Smooth muscle cell (in vitro differentiated cells): ENCODE results near the gene KCNIP1. TPM values are rescaled to one million over a fixed set of nuclear protein-coding genes. Genes with fewer than 3 reads are reported as not detected.

Experiments used
- DNase-seq: peaks from one replicate; lab custom pipeline; 2025; ENCODE audit not compliant: unreplicated experiment; lab: John Stamatoyannopoulos, UW
- H2AFZ ChIP-seq: fragments of 200-600 bp; sonication (generic); 2 replicates; pipeline ENCODE4 v1.6.0; 2016; ENCODE audit warnings: antibody characterized with exemption, low read depth, mild to moderate bottlenecking
- H3F3A ChIP-seq: fragments of 200-600 bp; sonication (generic); 2 replicates; pipeline ENCODE4 v1.6.0; 2017; ENCODE audit warnings: antibody characterized with exemption, low read depth
- H3K27ac ChIP-seq: fragments of 200-600 bp; sonication (generic); 2 replicates; pipeline ENCODE4 v1.5.1; 2016; ENCODE audit warnings: low read depth, mild to moderate bottlenecking
- H3K27me3 ChIP-seq: fragments of 200-600 bp; sonication (generic); 2 replicates; pipeline ENCODE4 v1.6.1; 2016; ENCODE audit warnings: low read depth, mild to moderate bottlenecking
- H3K36me3 ChIP-seq: fragments of 200-600 bp; sonication (generic); 2 replicates; pipeline ENCODE4 v1.5.1; 2016; ENCODE audit warnings: low read depth
- H3K4me1 ChIP-seq: fragments of 200-600 bp; sonication (generic); 2 replicates; pipeline ENCODE4 v1.5.1; 2016; ENCODE audit warnings: low read depth
- H3K4me2 ChIP-seq: fragments of 200-600 bp; sonication (generic); 2 replicates; pipeline ENCODE4 v1.6.0; 2016; ENCODE audit warnings: mild to moderate bottlenecking
- H3K4me3 ChIP-seq: fragments of 200-600 bp; sonication (generic); 2 replicates; pipeline ENCODE4 v1.5.1; 2016; ENCODE audit warnings: mild to moderate bottlenecking
- H3K79me2 ChIP-seq: fragments of 200-600 bp; sonication (generic); 2 replicates; pipeline ENCODE4 v1.6.0; 2016; ENCODE audit warnings: low read depth, mild to moderate bottlenecking
- H3K9ac ChIP-seq: fragments of 200-600 bp; sonication (generic); 2 replicates; pipeline ENCODE4 v1.6.0; 2016; ENCODE audit warnings: low read depth
- H3K9me3 ChIP-seq: fragments of 200-600 bp; sonication (generic); replicated peaks from 2 replicates; pipeline ENCODE4 v1.5.1; 2016; ENCODE audit warnings: low read depth
- H4K20me1 ChIP-seq: fragments of 200-600 bp; sonication (generic); 2 replicates; pipeline ENCODE4 v1.6.0; 2016; ENCODE audit warnings: low read depth
- WGBS: methylation state at CpG from one replicate; pipeline ENCODE4 v1.1.7; 2016; ENCODE audit warnings: low lambda C conversion rate; 5-methylcytosine and 5-hydroxymethylcytosine counted together
- polyA plus RNA-seq: library from polyadenylated mRNA; unstranded; fragments of >200 nt; fragmentation: Nextera tagmentation; extraction: Ambion mirVana; gene quantifications from 2 replicates; pipeline ENCODE4 v1.2.1, GENCODE V29; 2016
- total RNA-seq: library from RNA; depleted of rRNA; stranded (reverse); fragments of >200 nt; gene quantifications from 2 replicates; pipeline ENCODE4 v1.2.3, GENCODE V29; 2014
- TF ChIP-seq, protein P1 (sequence below): fragments of 200-600 bp; sonication (generic); IDR thresholded peaks from 2 replicates; pipeline ENCODE4 v1.5.1; 2017; ENCODE audit warnings: borderline replicate concordance, mild to moderate bottlenecking, antibody characterized with exemption; ENCODE audit not compliant: insufficient read depth, poor library complexity, severe bottlenecking

Gene KCNIP1
- total and polyA plus RNA-seq, 2 experiments from 2014 or later: 0.50 TPM; not detected in 1

- WGBS: 84% methylated on average over 3 of the region's 3 CpGs
- no peak for DNase-seq
- Histone ChIP-seq H3K9ac (no peak overlapping the region), H2AFZ (no peak overlapping the region), H3K9me3 (no peaks in the 10 kb centered on the region), H3K79me2 (no peaks in the 10 kb centered on the region), H4K20me1 (no peaks in the 10 kb centered on the region), H3K4me3 (no peak overlapping the region), H3K4me2 (no peak overlapping the region), H3K27me3 (no peaks in the 10 kb centered on the region), H3K36me3 (no peaks in the 10 kb centered on the region), H3F3A (no peaks in the 10 kb centered on the region), H3K27ac (no peak overlapping the region), H3K4me1 (no peaks in the 10 kb centered on the region)
- TF ChIP-seq, protein P1, sequence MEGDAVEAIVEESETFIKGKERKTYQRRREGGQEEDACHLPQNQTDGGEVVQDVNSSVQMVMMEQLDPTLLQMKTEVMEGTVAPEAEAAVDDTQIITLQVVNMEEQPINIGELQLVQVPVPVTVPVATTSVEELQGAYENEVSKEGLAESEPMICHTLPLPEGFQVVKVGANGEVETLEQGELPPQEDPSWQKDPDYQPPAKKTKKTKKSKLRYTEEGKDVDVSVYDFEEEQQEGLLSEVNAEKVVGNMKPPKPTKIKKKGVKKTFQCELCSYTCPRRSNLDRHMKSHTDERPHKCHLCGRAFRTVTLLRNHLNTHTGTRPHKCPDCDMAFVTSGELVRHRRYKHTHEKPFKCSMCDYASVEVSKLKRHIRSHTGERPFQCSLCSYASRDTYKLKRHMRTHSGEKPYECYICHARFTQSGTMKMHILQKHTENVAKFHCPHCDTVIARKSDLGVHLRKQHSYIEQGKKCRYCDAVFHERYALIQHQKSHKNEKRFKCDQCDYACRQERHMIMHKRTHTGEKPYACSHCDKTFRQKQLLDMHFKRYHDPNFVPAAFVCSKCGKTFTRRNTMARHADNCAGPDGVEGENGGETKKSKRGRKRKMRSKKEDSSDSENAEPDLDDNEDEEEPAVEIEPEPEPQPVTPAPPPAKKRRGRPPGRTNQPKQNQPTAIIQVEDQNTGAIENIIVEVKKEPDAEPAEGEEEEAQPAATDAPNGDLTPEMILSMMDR: no peak
Measured at GRCh38 chr5:170722316-170722715, 218.5 kb downstream of the KCNIP1 start.

- Histone ChIP-seq H2AFZ (no peak overlapping the region), H3K36me3 (no peaks in the 10 kb centered on the region), H3K4me1 (no peaks in the 10 kb centered on the region), H3K27ac (no peak overlapping the region), H3K9ac (no peak overlapping the region), H3K4me2 (no peak overlapping the region), H3F3A (no peaks in the 10 kb centered on the region), H3K79me2 (no peaks in the 10 kb centered on the region), H3K4me3 (no peak overlapping the region), H3K27me3 (no peaks in the 10 kb centered on the region), H4K20me1 (no peaks in the 10 kb centered on the region), H3K9me3 (peaks cover 8% of the 10 kb centered on the region)
- DNase-seq: no peak
- 100% methylated on average over 1 of the region's 1 CpG for WGBS
- TF ChIP-seq, protein P1: no peak
Measured at GRCh38 chr5:170731052-170731451, 227.2 kb downstream of the KCNIP1 start.

- WGBS: 76% methylated on average over 2 of the region's 2 CpGs
- Histone ChIP-seq H3K27ac (no peak overlapping the region), H2AFZ (no peak overlapping the region), H3K4me3 (no peak overlapping the region), H4K20me1 (no peaks in the 10 kb centered on the region), H3K4me2 (no peak overlapping the region), H3K9me3 (peaks cover 8% of the 10 kb centered on the region), H3K36me3 (no peaks in the 10 kb centered on the region), H3F3A (no peaks in the 10 kb centered on the region), H3K4me1 (no peaks in the 10 kb centered on the region), H3K27me3 (no peaks in the 10 kb centered on the region), H3K9ac (no peak overlapping the region), H3K79me2 (no peaks in the 10 kb centered on the region)
- TF ChIP-seq, protein P1: no peak
- DNase-seq: no peak
Measured at GRCh38 chr5:170732685-170733084, 228.9 kb downstream of the KCNIP1 start.

GRCh38 chr5:170736966-170737365 lies 233.1 kb downstream of the KCNIP1 start:
- Histone ChIP-seq H3K4me2 (no peak overlapping the region), H4K20me1 (no peaks in the 10 kb centered on the region), H3K79me2 (no peaks in the 10 kb centered on the region), H3K36me3 (no peaks in the 10 kb centered on the region), H2AFZ (no peak overlapping the region), H3K4me1 (no peaks in the 10 kb centered on the region), H3K9ac (no peak overlapping the region), H3K27ac (no peak overlapping the region), H3K9me3 (peaks cover 8% of the 10 kb centered on the region), H3F3A (no peaks in the 10 kb centered on the region), H3K4me3 (no peak overlapping the region), H3K27me3 (peaks cover 13% of the 10 kb centered on the region)
- 58% methylated on average over 3 of the region's 3 CpGs for WGBS
- DNase-seq: no peak
- TF ChIP-seq, protein P1: no peak
